ENCODE data around the gene AGT.

The AGT gene

GRCh38 chr1:230737622-230738262 is 23.8 kb upstream of the AGT start:
- Histone ChIP-seq H3K36me3 (ENCODE audit: control insufficient read depth, insufficient read depth, low read length) (no peaks in the 10 kb centered on the region), H3K27ac (no peak overlapping the region), H2AFZ (no peak overlapping the region), H3K27me3 (ENCODE audit: control insufficient read depth, insufficient read depth, low read length) (no peaks in the 10 kb centered on the region), H3K4me3 (ENCODE audit: low read depth, low read length) (no peak overlapping the region), H3K79me2 (no peaks in the 10 kb centered on the region), H3K9me3 (ENCODE audit: control insufficient read depth, low read length) (no peaks in the 10 kb centered on the region), H3K9ac (no peak overlapping the region), H3K4me2 (ENCODE audit: low read length) (no peak overlapping the region), H3K4me1 (no peaks in the 10 kb centered on the region)
- TF ChIP-seq CTCF (IDR thresholded peaks at IDR 0.05), result no peak

GRCh38 chr1:230735447-230735846 is 21.5 kb upstream of the AGT start:
- Histone ChIP-seq H3K27me3 (ENCODE audit: control insufficient read depth, insufficient read depth, low read length) (no peaks in the 10 kb centered on the region), H3K79me2 (no peaks in the 10 kb centered on the region), H3K36me3 (ENCODE audit: control insufficient read depth, insufficient read depth, low read length) (no peaks in the 10 kb centered on the region), H3K4me1 (no peaks in the 10 kb centered on the region), H3K9me3 (ENCODE audit: control insufficient read depth, low read length) (no peaks in the 10 kb centered on the region), H2AFZ (no peak overlapping the region), H3K9ac (no peak overlapping the region), H3K4me2 (ENCODE audit: low read length) (no peak overlapping the region), H3K27ac (no peak overlapping the region), H3K4me3 (ENCODE audit: low read depth, low read length) (no peak overlapping the region)
- no peak for TF ChIP-seq CTCF (IDR thresholded peaks at IDR 0.05)

- Histone ChIP-seq H3K27me3 (ENCODE audit: control insufficient read depth, insufficient read depth, low read length) (no peaks in the 10 kb centered on the region), H3K4me3 (ENCODE audit: low read depth, low read length) (no peak overlapping the region), H3K4me2 (ENCODE audit: low read length) (no peak overlapping the region), H3K36me3 (ENCODE audit: control insufficient read depth, insufficient read depth, low read length) (no peaks in the 10 kb centered on the region), H3K27ac (no peak overlapping the region), H3K79me2 (no peaks in the 10 kb centered on the region), H3K9me3 (ENCODE audit: control insufficient read depth, low read length) (no peaks in the 10 kb centered on the region), H2AFZ (no peak overlapping the region), H3K4me1 (peaks cover 3% of the 10 kb centered on the region), H3K9ac (no peak overlapping the region)
- no peak for TF ChIP-seq CTCF (IDR thresholded peaks at IDR 0.05)
These were observed 17.1 kb upstream of the AGT start for GRCh38 chr1:230730977-230731376.

GRCh38 chr1:230728710-230729392 is 14.9 kb upstream of the AGT start:
- H3K4me1 ChIP-seq, result peaks cover 3% of the 10 kb centered on the region
- no peak overlapping the region for H3K9ac ChIP-seq
- no peak overlapping the region for H3K27ac ChIP-seq
- H3K9me3 ChIP-seq (ENCODE audit: control insufficient read depth, low read length), result no peaks in the 10 kb centered on the region
- no peak overlapping the region for H3K4me2 ChIP-seq (ENCODE audit: low read length)
- no peak for TF ChIP-seq CTCF (IDR thresholded peaks at IDR 0.05)
- H3K36me3 ChIP-seq (ENCODE audit: control insufficient read depth, insufficient read depth, low read length), result no peaks in the 10 kb centered on the region
- H3K27me3 ChIP-seq (ENCODE audit: control insufficient read depth, insufficient read depth, low read length), result no peaks in the 10 kb centered on the region
- H2AFZ ChIP-seq, result peak overlapping the region; percentile 33
- no peaks in the 10 kb centered on the region for H3K79me2 ChIP-seq
- no peak overlapping the region for H3K4me3 ChIP-seq (ENCODE audit: low read depth, low read length)
